SK-N-SH (cell line): ENCODE results near the gene OLFM2. TPM values are rescaled to one million over a fixed set of nuclear protein-coding genes. Genes with fewer than 3 reads are reported as not detected.

Source experiments
- CTCF ChIA-PET: fragments of 300-600, 350-600 bp; formaldehyde crosslinking; extraction: SDS; loops from one replicate; lab custom pipeline; 2021; lab: Yijun Ruan, JAX
- POLR2A ChIA-PET: fragments of 350-600 bp; sonication (Branson Sonifier 250); formaldehyde crosslinking; extraction: SDS; loops from one replicate; lab custom pipeline; 2020; ENCODE audit warnings: antibody characterized with exemption, inconsistent platforms; lab: Yijun Ruan, JAX
- DNase-seq: peaks from one replicate; pipeline ENCODE4 v3.0.0; 2012
- H2AFZ ChIP-seq: fragments of 200-600 bp; sonication (generic); 2 replicates; pipeline ENCODE4 v1.8.1; 2016; ENCODE audit warnings: antibody characterized with exemption, mild to moderate bottlenecking, low read depth
- H3F3A ChIP-seq: fragments of 200-600 bp; sonication (generic); replicated peaks from 2 replicates; pipeline ENCODE3; 2016; ENCODE audit warnings: antibody characterized with exemption, mild to moderate bottlenecking; ENCODE audit not compliant: insufficient read depth
- H3K27ac ChIP-seq, 2 experiments: fragments of 200-500 bp in 1 of 2; fragments of 200-600 bp in 1 of 2; sonication (Bioruptor generic) in 1 of 2; sonication (generic), shearing (Covaris generic) in 1 of 2; 2 replicates each; pipeline versions ENCODE4 v1.5.1 to v1.6.1; 2014 to 2016; ENCODE audit warnings: low read depth in 2 of 2, inconsistent platforms in 1 of 2, low read length in 1 of 2, mild to moderate bottlenecking in 1 of 2, mixed read lengths in 1 of 2
- H3K27me3 ChIP-seq: fragments of 200-600 bp; sonication (generic), shearing (Covaris generic); 2 replicates; pipeline ENCODE4 v1.6.1; 2016; ENCODE audit warnings: mixed run types; ENCODE audit not compliant: insufficient read depth
- H3K36me3 ChIP-seq, 2 experiments: fragments of 200-500 bp in 1 of 2; fragments of 200-600 bp in 1 of 2; sonication (Bioruptor generic) in 1 of 2; sonication (generic) in 1 of 2; replicated peaks in 1 of 2; 2 replicates each; pipeline versions ENCODE3 to v1.5.1; 2014 to 2016; ENCODE audit warnings: low read length in 1 of 2, mild to moderate bottlenecking in 1 of 2; ENCODE audit not compliant: insufficient read depth in 2 of 2, control insufficient read depth in 1 of 2
- H3K4me1 ChIP-seq, 2 experiments: fragments of 200-500 bp in 1 of 2; fragments of 200-600 bp in 1 of 2; sonication (Bioruptor generic) in 1 of 2; sonication (generic), shearing (Covaris generic) in 1 of 2; 2 replicates each; pipeline versions ENCODE4 v1.5.1 to v1.6.1; 2014 to 2016; ENCODE audit warnings: low read depth in 1 of 2, low read length in 1 of 2, mixed run types in 1 of 2; ENCODE audit not compliant: insufficient read depth in 2 of 2, control insufficient read depth in 1 of 2
- H3K4me2 ChIP-seq: fragments of 200-600 bp; sonication (generic), shearing (Covaris generic); 2 replicates; pipeline ENCODE4 v1.6.1; 2017; ENCODE audit warnings: mixed run types
- H3K4me3 ChIP-seq, 2 experiments: fragments of 200-500 bp in 1 of 2; fragments of 200-600 bp in 1 of 2; sonication (Bioruptor generic) in 1 of 2; sonication (generic), shearing (Covaris generic) in 1 of 2; 2 replicates each; pipeline versions ENCODE4 v1.5.1 to v1.8.1; 2014 to 2016; ENCODE audit warnings: low read depth in 2 of 2, inconsistent platforms in 1 of 2, low read length in 1 of 2, mild to moderate bottlenecking in 1 of 2, mixed read lengths in 1 of 2, moderate library complexity in 1 of 2
- H3K79me2 ChIP-seq: fragments of 200-600 bp; sonication (generic); 2 replicates; pipeline ENCODE4 v1.8.1; 2017; ENCODE audit warnings: mild to moderate bottlenecking; ENCODE audit not compliant: insufficient read depth
- H3K9ac ChIP-seq: fragments of 200-600 bp; sonication (generic); 2 replicates; pipeline ENCODE4 v1.6.1; 2017; ENCODE audit warnings: mixed run types
- H3K9me2 ChIP-seq: fragments of 200-600 bp; sonication (generic); 2 replicates; pipeline ENCODE4 v1.6.1; 2017; ENCODE audit warnings: mixed run types
- H3K9me3 ChIP-seq: fragments of 200-600 bp; sonication (generic); 2 replicates; pipeline ENCODE4 v1.6.1; 2017; ENCODE audit warnings: mixed run types, mild to moderate bottlenecking, moderate library complexity
- H4K20me1 ChIP-seq: fragments of 200-600 bp; sonication (generic); 2 replicates; pipeline ENCODE4 v1.6.1; 2017; ENCODE audit warnings: mild to moderate bottlenecking, mixed run types; ENCODE audit not compliant: insufficient read depth
- CHD2 ChIP-seq: fragments of 150-350 bp; IDR thresholded peaks from 2 replicates; pipeline ENCODE4 v1.6.1; 2018; ENCODE audit warnings: low read length; ENCODE audit not compliant: partially characterized antibody
- ELF1 ChIP-seq: IDR thresholded peaks from 2 replicates; pipeline ENCODE4 v1.4.0; 2012
- EP300 ChIP-seq, 2 experiments: IDR thresholded peaks; 2 replicates each; pipeline versions ENCODE4 v1.4.0 to v1.6.1; 2012; ENCODE audit warnings: borderline replicate concordance in 1 of 2, low read depth in 1 of 2, low read length in 1 of 2
- FOXM1 ChIP-seq: IDR thresholded peaks from 2 replicates; pipeline ENCODE4 v1.4.0; 2012; ENCODE audit warnings: low read depth, mild to moderate bottlenecking
- GABPA ChIP-seq: IDR thresholded peaks from 2 replicates; pipeline ENCODE4 v1.4.0; 2012; ENCODE audit warnings: low read depth, mild to moderate bottlenecking
- GATA2 ChIP-seq: sonication (generic); formaldehyde crosslinking; IDR thresholded peaks from 2 replicates; pipeline ENCODE4 v1.5.0; 2020; ENCODE audit warnings: mild to moderate bottlenecking, missing genetic modification reagents
- IRF3 ChIP-seq: fragments of 150-350 bp; IDR thresholded peaks from 2 replicates; pipeline ENCODE4 v1.6.1; 2016; ENCODE audit warnings: mild to moderate bottlenecking, low read depth, low read length
- JUND ChIP-seq: IDR thresholded peaks from 2 replicates; pipeline ENCODE4 v1.4.0; 2012
- MAX ChIP-seq: IDR thresholded peaks from 2 replicates; pipeline ENCODE4 v1.4.0; 2012; ENCODE audit warnings: low read depth
- MXI1 ChIP-seq: IDR thresholded peaks from 2 replicates; pipeline ENCODE4 v1.6.1; 2012; ENCODE audit warnings: mild to moderate bottlenecking, low read depth, low read length, improper control_type of control experiment
- RAD21 ChIP-seq: IDR thresholded peaks from 2 replicates; pipeline ENCODE4 v1.6.1; 2012; ENCODE audit warnings: mild to moderate bottlenecking, low read length
- RCOR1 ChIP-seq: fragments of 150-350 bp; IDR thresholded peaks from 2 replicates; pipeline ENCODE4 v1.6.1; 2017; ENCODE audit warnings: antibody characterized with exemption, low read length
- REST ChIP-seq: IDR thresholded peaks from 2 replicates; pipeline ENCODE4 v1.6.1; 2012; ENCODE audit warnings: mild to moderate bottlenecking, low read depth, low read length, moderate library complexity
- RXRA ChIP-seq: IDR thresholded peaks from 2 replicates; pipeline ENCODE4 v1.4.0; 2012; ENCODE audit warnings: low read depth, mild to moderate bottlenecking, borderline replicate concordance
- SIN3A ChIP-seq: IDR thresholded peaks from 2 replicates; pipeline ENCODE4 v1.6.1; 2012; ENCODE audit warnings: low read depth, mild to moderate bottlenecking, low read length, moderate library complexity, borderline replicate concordance
- SMC3 ChIP-seq: IDR thresholded peaks from 2 replicates; pipeline ENCODE4 v1.6.1; 2012; ENCODE audit warnings: low read depth, low read length, improper control_type of control experiment
- TAF1 ChIP-seq: IDR thresholded peaks from 2 replicates; pipeline ENCODE4 v1.6.1; 2012; ENCODE audit warnings: low read depth, mild to moderate bottlenecking, low read length, moderate library complexity, borderline replicate concordance
- TEAD4 ChIP-seq: IDR thresholded peaks from 2 replicates; pipeline ENCODE4 v1.4.0; 2012; ENCODE audit warnings: mild to moderate bottlenecking, borderline replicate concordance; ENCODE audit not compliant: insufficient read depth
- YY1 ChIP-seq: IDR thresholded peaks from 2 replicates; pipeline ENCODE4 v1.4.0; 2012; ENCODE audit warnings: low read depth, mild to moderate bottlenecking
- ZBTB33 ChIP-seq: IDR thresholded peaks from 2 replicates; pipeline ENCODE4 v1.4.0; 2012; ENCODE audit warnings: low read depth, borderline replicate concordance
- WGBS: methylation state at CpG from one replicate; pipeline ENCODE4 v1.1.6; 2017; ENCODE audit warnings: low lambda C conversion rate; 5-methylcytosine and 5-hydroxymethylcytosine counted together
- polyA plus RNA-seq, 3 experiments: library from polyadenylated mRNA; depleted of rRNA; stranded (reverse); fragments of >200 nt; gene quantifications; 2 replicates each; pipeline ENCODE4 v1.2.3, GENCODE V29; 2012

The OLFM2 gene
- polyA plus RNA-seq, 1 of the 3 experiments (the other 2 are of a cell fraction): 10.7 TPM

GRCh38 chr19:9834307-9834725 is 102.0 kb downstream of the OLFM2 start:
- H3K9me2 ChIP-seq: no peaks in the 10 kb centered on the region
- POLR2A ChIA-PET: interaction anchor here (0.6 kb wide), 1 partner anchor 18 kb away, joined by 3 read pairs; no protein-coding TSS in a partner anchor

More at GRCh38 chr19:9834307-9834725, 102.0 kb downstream of the OLFM2 start:
- Histone ChIP-seq H3F3A (peaks cover 21% of the 10 kb centered on the region), H3K27me3 (no peaks in the 10 kb centered on the region), H3K79me2 (peaks cover 71% of the 10 kb centered on the region), H2AFZ (no peak overlapping the region), H3K4me1 (peaks cover 0 to 17% of the 10 kb centered on the region in 2 experiments; a peak in 1 of 4 replicates), H3K27ac (peak overlapping the region; percentile 34 to 61; a peak in 3 of 4 replicates), H3K4me2 (0 out of 2 replicates have a peak overlapping the region, but pooled peaks have one; percentile 69), H3K36me3 (peaks cover 14 to 36% of the 10 kb centered on the region in 2 experiments), H4K20me1 (peaks cover 14% of the 10 kb centered on the region; the same call in 1 of the 2 replicates), H3K9me3 (no peaks in the 10 kb centered on the region), H3K4me3 (peak overlapping the region; percentile 73 to 80), H3K9ac (no peak overlapping the region)
- TF ChIP-seq CHD2 (no peak), ELF1 (no peak), ZBTB33 (no peak), FOXM1 (no peak), SMC3 (no peak), RCOR1 (no peak), RXRA (no peak), GABPA (no peak), TEAD4 (no peak), SIN3A (no peak), RAD21 (no peak), MAX (no peak), TAF1 (no peak; the same call in 1 of the 2 replicates), YY1 (no peak), JUND (no peak), EP300 (IDR thresholded peaks at IDR 0.05; ENCODE audit: borderline replicate concordance in 1 of 2, low read depth in 1 of 2, low read length in 1 of 2) (no peak), REST (no peak), GATA2 (CRISPR knock-in tag) (no peak), MXI1 (no peak), IRF3 (no peak)
- no peak for DNase-seq
- CTCF ChIA-PET: interaction anchor here (1.4 kb wide), 1 partner anchor 12 kb away, joined by 3 read pairs; no protein-coding TSS in a partner anchor
- 33% methylated on average over 6 of the region's 6 CpGs for WGBS
